Prostate gland (tissue), 2 donors: Measurements from ENCODE around the gene SGK1.

Source experiments
- CTCF ChIP-seq, 4 experiments: fragments of 200-600 bp in 2 of 4; fragments of 450-650 bp in 2 of 4; sonication (generic) in 2 of 4; IDR thresholded peaks; 1 replicate in 3 of 4; 2 replicates in 1 of 4; pipeline ENCODE4 v1.5.1; 2016 to 2019; ENCODE audit warnings: antibody characterized with exemption in 4 of 4, mild to moderate bottlenecking in 2 of 4, moderate library complexity in 2 of 4
- POLR2AphosphoS5 ChIP-seq: sonication (generic); formaldehyde crosslinking; IDR thresholded peaks from one replicate; pipeline ENCODE4 v1.6.1; 2017; ENCODE audit warnings: antibody characterized with exemption

DNA sequence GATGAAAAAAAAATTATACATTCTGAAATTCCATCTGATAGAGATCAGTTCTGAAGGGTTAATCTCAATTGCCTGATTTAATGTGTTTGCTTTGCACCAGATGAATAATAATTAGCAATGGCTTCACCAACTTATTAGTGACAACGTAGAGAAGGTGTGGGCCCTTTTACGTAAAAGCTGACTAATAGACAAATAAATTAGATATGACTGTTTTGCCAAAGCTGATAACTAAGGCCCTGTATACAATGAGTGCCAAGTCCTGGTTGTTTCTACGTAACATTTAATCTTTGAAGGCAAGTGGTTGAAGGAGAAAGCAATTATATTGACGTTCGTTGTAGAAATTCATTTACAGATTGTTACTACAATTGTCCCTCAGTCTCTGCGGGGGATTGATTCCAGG lies 10.8 kb downstream of the SGK1 start:
- TF ChIP-seq POLR2AphosphoS5 (no peak), CTCF (IDR thresholded peaks at IDR 0.05) (no peak)
